HG02970 (cell line): ENCODE data around the gene DYNC1I1.

Source experiments
- ATAC-seq: cut with Tn5 transposase; IDR thresholded peaks from one replicate; pipeline ENCODE4 v1.9.1; 2021; ENCODE audit warnings: mild to moderate bottlenecking, moderate library complexity, moderate number of reproducible peaks; ENCODE audit not compliant: unreplicated experiment, low FRiP score

The DYNC1I1 gene

DNA sequence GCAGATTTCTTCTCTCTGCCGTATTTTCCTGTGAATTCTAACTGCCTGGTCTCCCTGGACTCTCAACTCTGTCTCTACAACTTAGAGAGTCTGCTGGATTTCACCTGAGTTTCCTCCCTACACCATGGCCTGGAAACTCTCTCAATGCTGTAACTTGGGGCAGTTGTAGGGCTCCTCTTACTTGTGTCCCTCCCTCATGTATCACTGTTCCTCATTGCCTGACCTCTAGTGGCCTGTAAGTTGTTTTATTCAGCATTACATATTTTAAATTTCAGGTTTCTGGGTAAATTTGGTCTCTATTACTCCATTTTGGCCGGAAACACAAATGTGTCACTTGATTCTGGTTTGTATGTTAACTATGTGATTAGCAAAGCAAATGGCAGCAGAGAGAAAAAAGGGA, 70.9 kb downstream of the DYNC1I1 start:
- ATAC-seq: no peak

DNA sequence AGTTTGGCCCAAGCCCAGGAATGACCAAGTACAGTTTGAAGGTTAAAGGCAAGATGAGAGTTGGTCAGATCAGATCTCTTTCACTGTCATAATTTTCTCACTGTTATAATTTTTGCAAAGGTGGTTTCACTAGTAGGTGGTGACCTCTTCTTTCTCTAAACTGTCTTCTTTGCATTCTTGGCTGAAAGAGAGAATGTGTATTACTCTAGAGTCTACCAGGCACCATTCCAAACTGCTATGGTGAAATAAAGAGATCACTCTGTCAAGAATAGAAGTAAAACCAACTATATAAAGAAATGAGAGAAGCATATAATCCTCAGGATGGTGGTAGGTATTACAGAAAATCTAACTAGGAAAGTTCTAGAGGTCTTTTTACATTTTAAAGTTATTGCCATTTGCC, 72.7 kb downstream of the DYNC1I1 start:
- no peak for ATAC-seq

- ATAC-seq: no peak
Observed at GRCh38 chr7:95847061-95847460, 74.7 kb downstream of the DYNC1I1 start.

DNA sequence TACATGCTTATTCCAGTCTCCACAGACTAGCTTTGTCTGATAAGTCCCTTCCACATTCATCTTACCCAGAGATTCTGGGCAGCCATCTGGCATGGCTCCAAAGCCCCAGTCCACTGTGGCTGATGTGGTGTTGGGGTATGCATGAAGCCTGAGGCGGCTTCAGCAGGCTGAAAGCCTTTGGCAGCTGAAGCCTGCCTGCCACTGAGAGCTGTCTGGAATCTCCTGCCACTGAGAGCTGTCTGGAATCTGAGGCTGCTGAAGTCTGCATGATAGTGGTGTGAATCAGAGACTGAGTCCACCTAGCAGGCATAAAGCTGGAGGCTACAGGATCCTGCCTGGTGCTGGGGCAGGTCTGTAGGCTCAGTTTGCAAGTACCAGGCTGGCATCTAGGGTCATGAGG, 87.1 kb downstream of the DYNC1I1 start:
- no peak for ATAC-seq

GRCh38 chr7:95861041-95861440, 88.7 kb downstream of the DYNC1I1 start:
- ATAC-seq: no peak

DNA sequence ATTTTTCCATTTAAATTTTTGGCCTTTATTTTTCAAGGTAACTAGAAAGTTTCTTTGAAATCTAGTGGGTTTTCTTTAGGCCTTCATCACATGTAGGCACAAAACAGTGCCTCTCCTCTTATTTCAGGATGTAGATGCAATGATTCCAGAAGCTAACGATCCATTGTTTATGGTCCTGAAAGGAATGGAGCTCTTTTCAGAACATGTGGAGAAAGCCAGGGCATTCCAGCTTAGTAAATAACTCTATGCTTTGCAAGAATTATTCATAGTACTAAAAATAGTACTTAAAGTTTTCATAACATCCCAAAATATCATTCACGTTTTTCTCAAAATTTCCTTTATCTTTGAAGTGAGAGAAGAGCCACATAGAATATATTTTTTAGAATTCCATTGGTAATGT, 91.3 kb downstream of the DYNC1I1 start:
- no peak for ATAC-seq

DNA sequence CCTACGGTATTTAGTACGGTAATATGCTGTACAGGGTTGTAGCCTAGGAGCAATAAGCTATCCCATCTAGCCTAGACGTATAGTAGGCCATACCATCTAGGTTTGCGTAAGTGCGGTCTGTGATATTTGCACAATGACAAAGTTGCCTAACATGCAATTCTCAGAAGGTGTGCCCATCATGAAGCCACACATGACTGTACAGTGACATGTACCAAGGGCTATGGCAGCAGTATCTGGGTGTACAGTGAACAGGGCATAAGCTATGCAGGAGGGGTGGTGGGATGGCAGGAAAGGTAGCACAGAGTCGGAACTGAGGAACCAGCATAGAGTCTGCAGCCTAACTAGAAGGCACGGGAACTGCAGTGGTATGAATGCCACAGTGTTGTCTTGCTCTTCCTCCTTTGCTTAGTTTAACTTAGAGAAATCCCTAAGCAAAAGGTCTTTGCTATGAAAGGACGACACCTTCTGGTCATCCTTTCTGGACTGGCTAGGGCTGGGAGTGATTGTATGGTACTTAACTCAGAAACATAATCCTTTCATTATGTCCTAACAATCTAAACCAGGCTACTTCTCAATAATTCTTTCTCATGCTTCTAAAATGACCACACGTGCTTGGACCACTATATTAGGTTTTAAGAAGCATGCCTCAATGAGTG, 93.5 kb downstream of the DYNC1I1 start:
- ATAC-seq: no peak

DNA sequence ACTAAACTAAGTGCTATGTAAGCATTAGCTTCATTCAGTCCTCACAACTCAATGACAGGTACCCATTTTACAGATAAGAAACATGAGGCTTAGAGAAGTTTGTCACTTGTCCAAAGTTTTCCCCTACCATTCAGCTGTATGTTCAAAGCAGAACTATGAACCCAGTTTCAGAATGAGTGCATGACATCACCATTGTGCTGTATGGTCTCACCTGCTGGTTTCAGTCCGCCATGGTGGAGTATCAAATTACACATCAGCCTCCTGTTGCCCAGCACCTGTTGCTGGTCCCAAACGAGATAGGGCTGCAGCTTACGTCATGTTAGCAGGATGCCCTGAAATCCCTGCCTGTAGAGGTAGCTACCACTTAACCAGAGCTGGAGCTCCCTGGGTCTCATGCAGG, 95.0 kb downstream of the DYNC1I1 start:
- peak; percentile 68 for ATAC-seq

DNA sequence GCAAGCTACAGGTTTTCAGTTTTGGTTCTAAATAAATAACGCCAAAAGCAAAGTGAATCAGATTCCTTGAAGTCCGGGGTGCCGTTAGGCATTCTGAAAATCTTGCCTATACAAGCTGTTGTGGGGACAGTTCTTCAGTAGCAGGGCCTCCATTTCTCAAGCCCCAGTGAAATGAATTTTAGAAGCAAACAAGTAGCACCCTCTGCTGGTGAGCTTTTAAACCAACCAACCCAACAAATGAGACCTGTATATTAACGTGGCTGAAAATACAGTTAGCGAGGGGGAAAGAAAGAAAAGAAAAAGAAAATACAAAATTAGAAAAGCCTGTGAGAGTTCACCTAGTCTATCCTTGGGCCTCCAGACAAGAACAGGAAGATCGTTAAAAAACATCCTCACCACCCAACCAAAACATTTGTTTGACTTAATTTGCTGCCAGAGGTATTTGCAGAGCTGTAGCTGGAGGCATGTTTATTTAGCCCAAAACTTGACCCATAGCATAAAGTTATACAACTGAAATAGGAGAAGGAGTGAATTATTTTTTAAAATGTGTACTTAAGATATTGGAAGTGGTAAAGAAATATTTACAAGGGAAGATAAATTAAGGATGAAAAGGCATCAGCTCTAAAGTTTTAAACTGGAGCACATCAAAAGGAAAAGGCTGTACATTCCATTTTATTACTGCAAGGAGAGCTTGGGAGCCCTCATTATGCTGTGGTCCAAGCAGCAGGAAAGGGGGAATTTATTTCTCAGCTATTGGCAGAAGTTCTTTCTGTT, 98.9 kb downstream of the DYNC1I1 start:
- no peak for ATAC-seq

GRCh38 chr7:95871896-95872295, 99.5 kb downstream of the DYNC1I1 start:
- ATAC-seq: no peak

- no peak for ATAC-seq
Observed at GRCh38 chr7:95874129-95874528, 101.8 kb downstream of the DYNC1I1 start.

- no peak for ATAC-seq
Observed at GRCh38 chr7:95874541-95875265, 102.3 kb downstream of the DYNC1I1 start.

GRCh38 chr7:95875519-95875918, 103.2 kb downstream of the DYNC1I1 start:
- ATAC-seq: no peak

- ATAC-seq: no peak
Observed at GRCh38 chr7:95878677-95879076, 106.3 kb downstream of the DYNC1I1 start.

- ATAC-seq: no peak
Observed at GRCh38 chr7:95881597-95881996, 109.2 kb downstream of the DYNC1I1 start.

- no peak for ATAC-seq
Observed at GRCh38 chr7:95883217-95883616, 110.9 kb downstream of the DYNC1I1 start.

GRCh38 chr7:95886501-95887090, 114.2 kb downstream of the DYNC1I1 start:
- ATAC-seq: no peak

DNA sequence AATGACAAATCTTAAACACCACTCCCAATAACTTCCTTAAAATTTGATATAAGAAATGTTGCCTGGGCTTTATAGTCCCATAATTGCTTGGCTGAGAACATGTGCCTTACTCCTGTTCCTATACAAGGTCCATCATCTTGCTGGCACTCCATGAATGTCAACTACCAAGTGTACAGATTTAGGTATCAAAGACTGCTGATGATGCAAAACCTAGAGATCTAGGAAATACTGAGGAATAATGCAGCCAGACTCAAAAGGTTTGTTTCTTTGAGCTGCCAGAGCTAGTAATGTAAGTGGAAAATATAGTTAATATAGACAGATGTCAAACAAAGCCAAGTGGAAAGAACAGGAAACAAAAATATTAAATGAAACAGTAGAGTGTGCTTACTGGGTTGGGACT, 121.1 kb downstream of the DYNC1I1 start:
- ATAC-seq: no peak

- no peak for ATAC-seq
Observed at GRCh38 chr7:95897557-95898251, 125.3 kb downstream of the DYNC1I1 start.

GRCh38 chr7:95899919-95900513, 127.7 kb downstream of the DYNC1I1 start:
- ATAC-seq: no peak
